ENCODE data around the gene NMNAT2. TPM values are rescaled to one million over a fixed set of nuclear protein-coding genes. Genes with fewer than 3 reads are reported as not detected.
A peak's percentile ranks its signal among the peaks of the same experiment; 100 is the strongest.

The NMNAT2 gene
- total RNA-seq, 1 donor from 2014 or later, result 0.62 TPM

DNA sequence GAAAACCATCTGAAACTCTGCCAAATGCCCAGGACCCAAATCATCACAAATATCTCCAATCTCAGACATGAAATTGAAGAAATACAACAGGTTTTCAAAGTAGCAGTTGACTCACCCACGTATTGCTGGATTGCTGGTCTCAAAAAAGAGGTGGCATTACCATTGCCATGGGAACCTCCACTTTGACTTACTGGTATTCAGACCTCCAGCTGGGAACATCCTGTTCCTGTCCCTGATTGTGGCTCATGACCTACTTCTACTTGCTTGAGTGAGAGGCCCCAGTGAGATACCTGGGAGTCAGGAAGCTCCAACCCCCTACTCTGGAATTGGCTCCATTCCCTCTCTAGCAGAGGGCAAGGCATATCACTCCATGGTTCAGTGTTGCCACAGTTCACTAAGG is 64.6 kb downstream of the NMNAT2 start:
- Histone ChIP-seq H3K27me3 (ENCODE audit: low read depth) (no peaks in the 10 kb centered on the region), H3K9me3 (no peaks in the 10 kb centered on the region), H3K4me1 (peaks cover 7% of the 10 kb centered on the region), H3K27ac (no peak overlapping the region), H3K4me3 (no peak overlapping the region), H3K36me3 (no peaks in the 10 kb centered on the region)
- ATAC-seq (no peak), DNase-seq (no peak)
- TF ChIP-seq, protein P1, sequence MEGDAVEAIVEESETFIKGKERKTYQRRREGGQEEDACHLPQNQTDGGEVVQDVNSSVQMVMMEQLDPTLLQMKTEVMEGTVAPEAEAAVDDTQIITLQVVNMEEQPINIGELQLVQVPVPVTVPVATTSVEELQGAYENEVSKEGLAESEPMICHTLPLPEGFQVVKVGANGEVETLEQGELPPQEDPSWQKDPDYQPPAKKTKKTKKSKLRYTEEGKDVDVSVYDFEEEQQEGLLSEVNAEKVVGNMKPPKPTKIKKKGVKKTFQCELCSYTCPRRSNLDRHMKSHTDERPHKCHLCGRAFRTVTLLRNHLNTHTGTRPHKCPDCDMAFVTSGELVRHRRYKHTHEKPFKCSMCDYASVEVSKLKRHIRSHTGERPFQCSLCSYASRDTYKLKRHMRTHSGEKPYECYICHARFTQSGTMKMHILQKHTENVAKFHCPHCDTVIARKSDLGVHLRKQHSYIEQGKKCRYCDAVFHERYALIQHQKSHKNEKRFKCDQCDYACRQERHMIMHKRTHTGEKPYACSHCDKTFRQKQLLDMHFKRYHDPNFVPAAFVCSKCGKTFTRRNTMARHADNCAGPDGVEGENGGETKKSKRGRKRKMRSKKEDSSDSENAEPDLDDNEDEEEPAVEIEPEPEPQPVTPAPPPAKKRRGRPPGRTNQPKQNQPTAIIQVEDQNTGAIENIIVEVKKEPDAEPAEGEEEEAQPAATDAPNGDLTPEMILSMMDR (IDR thresholded peaks at IDR 0.05), result no peak
- intact Hi-C loops (cut with DNase I), result no loop called here

DNA sequence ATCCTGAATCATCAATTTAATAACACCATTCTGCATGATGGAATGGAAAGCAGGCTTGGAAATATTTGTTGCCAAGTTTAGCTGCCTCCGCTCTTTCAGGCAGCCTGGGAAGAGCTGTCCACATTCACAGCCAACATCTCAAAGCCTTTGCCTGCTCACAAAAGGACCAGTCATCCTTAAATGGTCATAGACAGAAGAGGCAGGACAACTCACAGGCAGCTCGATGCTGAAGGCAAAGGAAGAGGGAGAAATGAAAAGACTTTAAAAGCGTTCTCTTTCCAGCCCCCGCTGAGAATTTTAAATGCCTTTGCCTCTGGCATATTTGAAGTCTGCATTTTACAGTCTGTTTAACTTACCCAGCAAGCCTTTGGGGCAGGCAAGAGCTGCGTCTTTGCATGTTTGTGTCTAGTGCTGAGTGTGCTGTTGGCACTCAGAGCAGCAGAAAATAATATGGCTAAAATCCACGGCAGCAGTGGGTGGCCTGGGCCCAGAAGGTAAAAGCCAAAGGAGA is 68.9 kb downstream of the NMNAT2 start:
- intact Hi-C loops (cut with DNase I), result no loop called here
- Histone ChIP-seq H3K4me3 (no peak overlapping the region), H3K9me3 (no peaks in the 10 kb centered on the region), H3K36me3 (no peaks in the 10 kb centered on the region), H3K4me1 (peaks cover 7% of the 10 kb centered on the region), H3K27me3 (ENCODE audit: low read depth) (no peaks in the 10 kb centered on the region), H3K27ac (no peak overlapping the region)
- DNase-seq, result no peak
- ATAC-seq, result peak in 1 of 2 donors; percentile 14
- TF ChIP-seq, protein P1 (IDR thresholded peaks at IDR 0.05), result no peak

DNA sequence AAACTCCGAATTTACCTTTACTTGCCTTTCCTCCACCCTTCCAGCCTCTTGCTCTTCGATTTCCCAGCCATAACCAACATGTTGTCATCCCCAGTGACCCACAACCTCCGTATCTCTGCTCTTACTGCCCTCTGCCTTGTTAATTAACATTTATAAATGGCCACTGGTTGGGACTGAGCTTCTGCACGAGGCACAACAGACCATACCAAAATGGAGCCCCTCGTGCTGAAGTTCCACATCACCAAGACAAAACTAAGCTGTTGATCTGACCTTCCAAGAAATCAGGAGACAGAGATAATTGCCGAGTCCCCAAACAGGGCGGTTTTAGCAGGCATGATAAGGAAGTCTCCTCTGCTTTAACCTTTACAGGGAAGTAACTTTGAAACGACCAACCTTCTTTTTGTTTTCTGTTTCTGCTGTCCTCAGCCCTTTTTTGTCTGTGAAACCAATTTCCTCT is 71.9 kb downstream of the NMNAT2 start:
- Histone ChIP-seq H3K4me1 (peaks cover 7% of the 10 kb centered on the region), H3K27ac (no peak overlapping the region), H3K4me3 (no peak overlapping the region), H3K9me3 (no peaks in the 10 kb centered on the region), H3K36me3 (no peaks in the 10 kb centered on the region), H3K27me3 (ENCODE audit: low read depth) (no peaks in the 10 kb centered on the region)
- DNase-seq (no peak), ATAC-seq (no peak)
- intact Hi-C loops (cut with DNase I), result no loop called here
- TF ChIP-seq, protein P1 (IDR thresholded peaks at IDR 0.05), result no peak

DNA sequence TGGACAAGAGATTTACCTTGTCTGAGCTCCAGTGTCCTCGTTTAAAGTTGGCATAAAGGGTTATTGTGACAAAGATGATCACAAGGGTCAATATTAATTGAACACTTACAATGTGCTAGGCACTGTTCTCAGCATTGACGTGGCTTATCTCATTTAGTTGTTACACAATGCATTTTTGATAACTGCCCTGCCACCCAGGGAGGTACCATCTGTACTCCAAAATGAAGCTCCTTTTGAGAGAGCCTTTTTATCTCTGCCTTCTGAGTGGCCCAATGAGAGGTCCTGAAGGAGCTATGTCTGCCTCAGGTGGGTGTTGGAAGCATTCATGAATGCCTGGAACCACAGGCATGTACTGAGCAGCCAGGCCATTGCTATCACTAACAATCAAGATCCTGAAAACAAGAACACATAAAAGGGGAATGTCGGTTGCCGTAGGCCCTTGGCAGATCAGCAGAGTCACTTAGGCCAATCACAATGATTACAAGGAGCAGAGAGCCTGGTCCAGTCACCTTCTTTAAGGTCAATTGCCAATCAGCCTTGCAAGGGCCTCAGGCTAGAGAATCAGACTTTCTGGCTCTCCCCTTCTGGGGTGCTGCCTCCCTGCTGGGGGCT is 78.5 kb downstream of the NMNAT2 start:
- Histone ChIP-seq H3K4me1 (no peaks in the 10 kb centered on the region), H3K27me3 (ENCODE audit: low read depth) (no peaks in the 10 kb centered on the region), H3K27ac (no peak overlapping the region), H3K36me3 (no peaks in the 10 kb centered on the region), H3K4me3 (no peak overlapping the region), H3K9me3 (no peaks in the 10 kb centered on the region)
- ATAC-seq (no peak), DNase-seq (no peak)
- TF ChIP-seq, protein P1 (IDR thresholded peaks at IDR 0.05), result no peak
- intact Hi-C loops (cut with DNase I), result no loop called here

DNA sequence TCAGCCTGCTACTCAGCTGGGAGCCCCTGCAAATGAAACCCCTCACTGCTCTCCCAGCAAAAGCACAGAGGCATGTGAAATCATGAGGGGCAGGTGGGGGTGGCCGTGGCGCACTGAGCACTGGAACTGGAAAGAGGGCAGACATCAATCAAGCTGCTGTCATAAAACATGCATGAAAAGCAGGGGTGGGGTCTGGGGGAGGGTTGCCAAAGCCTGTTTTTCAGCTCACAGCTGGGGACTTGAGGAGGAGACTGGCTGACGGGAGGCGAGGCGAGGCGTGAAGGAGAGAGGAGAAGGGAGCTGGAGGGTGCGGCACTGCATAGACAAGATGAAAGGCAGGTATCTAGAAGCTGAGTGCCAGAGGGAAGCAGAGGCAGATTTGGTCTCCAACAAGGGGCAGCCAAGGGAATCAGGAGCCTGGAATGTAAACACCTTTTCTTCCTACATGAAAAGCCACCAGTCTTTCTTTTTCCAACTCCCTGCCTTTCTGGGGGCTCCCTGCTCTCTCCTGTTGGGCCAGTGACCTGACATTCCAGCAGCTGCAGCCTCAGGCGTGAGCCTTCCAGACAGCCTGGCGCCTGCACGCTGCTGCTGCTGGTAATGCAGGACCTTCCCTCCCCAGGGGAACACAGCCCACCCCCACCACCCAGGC is 87.0 kb downstream of the NMNAT2 start:
- intact Hi-C loops (cut with DNase I), result no loop called here
- H3K36me3 ChIP-seq, result no peaks in the 10 kb centered on the region
- no peaks in the 10 kb centered on the region for H3K4me1 ChIP-seq
- H3K27ac ChIP-seq, result no peak overlapping the region
- H3K9me3 ChIP-seq, result no peaks in the 10 kb centered on the region
- DNase-seq (no peak), ATAC-seq (peak in 1 of 2 donors; percentile 24)
- no peaks in the 10 kb centered on the region for H3K27me3 ChIP-seq (ENCODE audit: low read depth)
- H3K4me3 ChIP-seq, result no peak overlapping the region
- TF ChIP-seq, protein P1 (IDR thresholded peaks at IDR 0.05), result no peak

All from lower lobe of right lung (tissue), 2 donors.